Progenitor cell of endocrine pancreas (in vitro differentiated cells): ENCODE results near the gene ADGRG7. TPM values are rescaled to one million over a fixed set of nuclear protein-coding genes. Genes with fewer than 3 reads are reported as not detected.

ENCODE experiments used
- DNase-seq: peaks from one replicate; pipeline ENCODE4 v3.0.0; 2021; ENCODE audit warnings: low spot score; ENCODE audit not compliant: unreplicated experiment
- H3K27ac Mint-ChIP-seq: 2 replicates; pipeline ENCODE4 v1.8.0; 2021; ENCODE audit warnings: mild to moderate bottlenecking, moderate library complexity, mixed read lengths
- H3K27me3 Mint-ChIP-seq: 2 replicates; pipeline ENCODE4 v1.8.0; 2021; ENCODE audit warnings: mixed read lengths
- H3K36me3 Mint-ChIP-seq: 2 replicates; pipeline ENCODE4 v1.8.0; 2022; ENCODE audit warnings: mixed read lengths; ENCODE audit not compliant: insufficient read depth
- H3K4me1 Mint-ChIP-seq: 2 replicates; pipeline ENCODE4 v1.8.0; 2021; ENCODE audit warnings: low read depth, mixed read lengths
- H3K4me3 Mint-ChIP-seq: 2 replicates; pipeline ENCODE4 v1.8.0; 2021; ENCODE audit warnings: low read depth, mild to moderate bottlenecking, moderate library complexity, mixed read lengths
- H3K9me3 Mint-ChIP-seq: 2 replicates; pipeline ENCODE4 v1.8.0; 2021; ENCODE audit warnings: low read depth, mixed read lengths
- CTCF ChIP-seq: fragments of 200-600 bp; sonication (generic); IDR thresholded peaks from one replicate; pipeline ENCODE4 v1.5.0; 2021; ENCODE audit warnings: antibody characterized with exemption, mild to moderate bottlenecking; ENCODE audit not compliant: unreplicated experiment
- total RNA-seq: library from RNA; stranded (reverse); gene quantifications from 2 replicates; pipeline ENCODE4 v1.2.1, GENCODE V29; 2021

ADGRG7 gene
- total RNA-seq, 1 donor from 2014 or later: 1.3 TPM

- no peaks in the 10 kb centered on the region for H3K36me3 Mint-ChIP-seq
- H3K4me3 Mint-ChIP-seq: no peak overlapping the region
- H3K4me1 Mint-ChIP-seq: peaks cover 26% of the 10 kb centered on the region
- no peak for TF ChIP-seq CTCF
- no peaks in the 10 kb centered on the region for H3K9me3 Mint-ChIP-seq
- no peak for DNase-seq
- peak overlapping the region; percentile 24 for H3K27ac Mint-ChIP-seq
- H3K27me3 Mint-ChIP-seq: no peaks in the 10 kb centered on the region
Measured at GRCh38 chr3:100634493-100635272, 25.3 kb downstream of the ADGRG7 start.

GRCh38 chr3:100635273-100635701 is 25.9 kb downstream of the ADGRG7 start:
- Mint-ChIP-seq H3K27ac (peak overlapping the region; percentile 85), H3K9me3 (peaks cover 4% of the 10 kb centered on the region), H3K4me3 (peak overlapping the region; percentile 48), H3K4me1 (peaks cover 26% of the 10 kb centered on the region), H3K27me3 (no peaks in the 10 kb centered on the region), H3K36me3 (no peaks in the 10 kb centered on the region)
- peak; percentile 12 for DNase-seq
- no peak for TF ChIP-seq CTCF

- Mint-ChIP-seq H3K27me3 (no peaks in the 10 kb centered on the region), H3K36me3 (no peaks in the 10 kb centered on the region), H3K4me3 (no peak overlapping the region), H3K9me3 (peaks cover 4% of the 10 kb centered on the region), H3K27ac (peak overlapping the region; percentile 46), H3K4me1 (peaks cover 39% of the 10 kb centered on the region)
- no peak for TF ChIP-seq CTCF
- DNase-seq: no peak
Measured at GRCh38 chr3:100637197-100637631, 27.8 kb downstream of the ADGRG7 start.

- Mint-ChIP-seq H3K4me1 (peaks cover 30% of the 10 kb centered on the region), H3K27me3 (no peaks in the 10 kb centered on the region), H3K27ac (peak overlapping the region; percentile 73), H3K4me3 (no peak overlapping the region), H3K36me3 (no peaks in the 10 kb centered on the region), H3K9me3 (peaks cover 4% of the 10 kb centered on the region)
- no peak for TF ChIP-seq CTCF
- DNase-seq: no peak
Measured at GRCh38 chr3:100640633-100641032, 31.2 kb downstream of the ADGRG7 start.

- H3K36me3 Mint-ChIP-seq: no peaks in the 10 kb centered on the region
- DNase-seq: no peak
- H3K4me3 Mint-ChIP-seq: no peak overlapping the region
- no peak for TF ChIP-seq CTCF
- H3K27ac Mint-ChIP-seq: peak overlapping the region; percentile 47
- H3K9me3 Mint-ChIP-seq: peaks cover 4% of the 10 kb centered on the region
- peaks cover 26% of the 10 kb centered on the region for H3K4me1 Mint-ChIP-seq
- no peaks in the 10 kb centered on the region for H3K27me3 Mint-ChIP-seq
Measured at GRCh38 chr3:100641471-100642032, 32.2 kb downstream of the ADGRG7 start.
